Hepatocyte (in vitro differentiated cells): ENCODE measurements around the gene SLC26A9. TPM values are rescaled to one million over a fixed set of nuclear protein-coding genes. Genes with fewer than 3 reads are reported as not detected.

Experiments
- DNase-seq: peaks from one replicate; pipeline ENCODE4 v3.0.0-alpha.2; 2016; ENCODE audit warnings: low spot score
- H2AFZ ChIP-seq: fragments of 200-600 bp; sonication (generic); 2 replicates; pipeline ENCODE4 v1.6.0; 2016; ENCODE audit warnings: antibody characterized with exemption, mild to moderate bottlenecking
- H3K27ac ChIP-seq: fragments of 200-600 bp; sonication (generic); 2 replicates; pipeline ENCODE4 v1.5.1; 2016; ENCODE audit warnings: mild to moderate bottlenecking
- H3K27me3 ChIP-seq: fragments of 200-600 bp; sonication (generic); 2 replicates; pipeline ENCODE4 v1.6.1; 2016
- H3K36me3 ChIP-seq: fragments of 200-600 bp; sonication (generic); replicated peaks from 2 replicates; pipeline ENCODE4 v1.5.1; 2016; ENCODE audit warnings: low read depth; ENCODE audit not compliant: insufficient read depth
- H3K4me1 ChIP-seq: fragments of 200-600 bp; sonication (generic); 2 replicates; pipeline ENCODE4 v1.5.1; 2016; ENCODE audit warnings: mild to moderate bottlenecking, moderate library complexity; ENCODE audit not compliant: insufficient read depth
- H3K4me2 ChIP-seq: fragments of 200-600 bp; sonication (generic); 2 replicates; pipeline ENCODE4 v1.6.0; 2016
- H3K4me3 ChIP-seq: fragments of 200-600 bp; sonication (generic); 2 replicates; pipeline ENCODE4 v1.5.1; 2016; ENCODE audit warnings: mild to moderate bottlenecking
- H3K79me2 ChIP-seq: fragments of 200-600 bp; sonication (generic); 2 replicates; pipeline ENCODE4 v1.6.0; 2017; ENCODE audit warnings: mild to moderate bottlenecking
- H3K9me2 ChIP-seq: fragments of 200-600 bp; sonication (generic); replicated peaks from 2 replicates; pipeline ENCODE4 v1.6.0; 2017; ENCODE audit warnings: mild to moderate bottlenecking; ENCODE audit not compliant: insufficient read depth
- H3K9me3 ChIP-seq: fragments of 200-600 bp; sonication (generic); 2 replicates; pipeline ENCODE4 v1.5.1; 2016; ENCODE audit warnings: low read depth, mild to moderate bottlenecking
- H4K20me1 ChIP-seq: fragments of 200-600 bp; sonication (generic); 2 replicates; pipeline ENCODE4 v1.6.0; 2016; ENCODE audit warnings: mild to moderate bottlenecking; ENCODE audit not compliant: insufficient read depth, poor library complexity, severe bottlenecking
- EZH2 ChIP-seq: fragments of 200-600 bp; sonication (generic); IDR thresholded peaks from 2 replicates; pipeline ENCODE4 v1.6.1; 2016; ENCODE audit warnings: antibody characterized with exemption, mild to moderate bottlenecking, borderline replicate concordance
- EZH2phosphoT487 ChIP-seq: fragments of 200-600 bp; sonication (generic); IDR thresholded peaks from one replicate; pipeline ENCODE4 v1.6.1; 2018; ENCODE audit warnings: antibody characterized with exemption, mild to moderate bottlenecking, low read depth, moderate library complexity; ENCODE audit not compliant: unreplicated experiment, severe bottlenecking
- WGBS: methylation state at CpG from one replicate; pipeline ENCODE4 v1.1.6; 2016; ENCODE audit warnings: low lambda C conversion rate; ENCODE audit errors: missing lambda C conversion rate; 5-methylcytosine and 5-hydroxymethylcytosine counted together
- polyA plus RNA-seq: library from polyadenylated mRNA; unstranded; fragments of >200 nt; fragmentation: Nextera tagmentation; extraction: Ambion mirVana; gene quantifications from 2 replicates; pipeline ENCODE4 v1.2.1, GENCODE V29; 2016
- total RNA-seq: library from RNA; depleted of rRNA; stranded (reverse); fragments of >200 nt; gene quantifications from 2 replicates; pipeline ENCODE4 v1.2.3, GENCODE V29; 2014
- TF ChIP-seq, protein P1 (sequence below): fragments of 200-600 bp; sonication (generic); IDR thresholded peaks from 2 replicates; pipeline ENCODE4 v1.5.1; 2016; ENCODE audit warnings: antibody characterized with exemption, mild to moderate bottlenecking; ENCODE audit not compliant: poor library complexity

The SLC26A9 gene
- total and polyA plus RNA-seq, 2 experiments from 2014 or later, result 0.13 to 0.63 TPM

DNA sequence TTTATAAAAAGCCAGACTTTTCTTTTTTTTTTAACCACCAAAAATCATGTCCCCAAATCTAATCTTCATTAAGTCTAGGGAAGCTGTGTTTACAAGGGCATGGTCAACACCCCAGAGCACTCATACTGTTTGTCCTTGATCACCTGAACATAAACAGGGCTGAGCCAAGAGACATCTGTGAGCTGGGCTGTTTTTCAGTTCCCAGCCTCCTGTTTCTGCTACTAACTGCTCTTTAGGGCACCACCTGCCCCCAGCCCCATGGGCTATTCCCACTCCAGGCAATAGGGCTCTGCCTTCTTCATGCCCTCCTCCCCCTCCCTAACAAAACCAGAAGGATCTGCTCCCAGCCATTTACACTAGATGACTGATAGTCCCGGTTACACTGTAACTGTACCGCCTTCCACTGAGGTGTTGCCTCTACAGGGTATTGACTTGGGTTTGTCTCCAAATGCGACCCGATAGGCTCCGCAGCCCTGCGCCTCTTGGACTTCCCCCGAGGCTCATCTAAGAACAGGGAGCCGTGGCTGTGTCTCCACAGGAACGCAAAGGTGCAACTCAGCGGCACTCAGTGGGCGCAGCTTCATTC, 11.7 kb upstream of the SLC26A9 start:
- WGBS, result 66% methylated on average over 11 of the region's 11 CpGs
- Histone ChIP-seq H4K20me1 (no peaks in the 10 kb centered on the region), H3K4me2 (no peak overlapping the region), H3K9me2 (no peaks in the 10 kb centered on the region), H3K9me3 (no peaks in the 10 kb centered on the region), H3K4me1 (no peaks in the 10 kb centered on the region), H3K79me2 (no peaks in the 10 kb centered on the region), H3K27ac (no peak overlapping the region), H3K36me3 (no peaks in the 10 kb centered on the region), H3K4me3 (no peak overlapping the region), H2AFZ (no peak overlapping the region), H3K27me3 (no peaks in the 10 kb centered on the region)
- TF ChIP-seq, protein P1, sequence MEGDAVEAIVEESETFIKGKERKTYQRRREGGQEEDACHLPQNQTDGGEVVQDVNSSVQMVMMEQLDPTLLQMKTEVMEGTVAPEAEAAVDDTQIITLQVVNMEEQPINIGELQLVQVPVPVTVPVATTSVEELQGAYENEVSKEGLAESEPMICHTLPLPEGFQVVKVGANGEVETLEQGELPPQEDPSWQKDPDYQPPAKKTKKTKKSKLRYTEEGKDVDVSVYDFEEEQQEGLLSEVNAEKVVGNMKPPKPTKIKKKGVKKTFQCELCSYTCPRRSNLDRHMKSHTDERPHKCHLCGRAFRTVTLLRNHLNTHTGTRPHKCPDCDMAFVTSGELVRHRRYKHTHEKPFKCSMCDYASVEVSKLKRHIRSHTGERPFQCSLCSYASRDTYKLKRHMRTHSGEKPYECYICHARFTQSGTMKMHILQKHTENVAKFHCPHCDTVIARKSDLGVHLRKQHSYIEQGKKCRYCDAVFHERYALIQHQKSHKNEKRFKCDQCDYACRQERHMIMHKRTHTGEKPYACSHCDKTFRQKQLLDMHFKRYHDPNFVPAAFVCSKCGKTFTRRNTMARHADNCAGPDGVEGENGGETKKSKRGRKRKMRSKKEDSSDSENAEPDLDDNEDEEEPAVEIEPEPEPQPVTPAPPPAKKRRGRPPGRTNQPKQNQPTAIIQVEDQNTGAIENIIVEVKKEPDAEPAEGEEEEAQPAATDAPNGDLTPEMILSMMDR, result no peak
- TF ChIP-seq EZH2phosphoT487 (no peak), EZH2 (no peak)
- no peak for DNase-seq

DNA sequence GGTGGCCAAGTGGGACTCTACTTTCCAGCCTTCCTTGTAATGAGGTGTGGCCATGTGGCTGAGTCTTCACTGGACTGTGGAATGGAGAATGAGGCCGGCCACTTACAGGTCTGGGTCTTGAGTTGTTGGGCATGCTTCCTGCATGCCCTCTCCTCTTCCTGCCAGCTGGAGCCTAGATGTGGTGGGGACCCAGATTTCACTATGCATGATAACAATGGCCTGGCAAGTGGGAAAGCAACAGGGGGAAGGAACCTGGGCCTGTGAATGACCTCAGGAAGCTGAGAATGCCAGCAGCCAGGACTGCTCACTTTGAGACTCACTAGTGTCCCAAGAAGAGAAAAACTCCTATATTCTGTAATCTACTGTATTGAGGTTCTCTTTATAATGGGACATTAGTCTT, 8.5 kb upstream of the SLC26A9 start:
- no peaks in the 10 kb centered on the region for H4K20me1 ChIP-seq
- 95% methylated on average over 1 of the region's 1 CpG for WGBS
- H3K79me2 ChIP-seq, result no peaks in the 10 kb centered on the region
- no peaks in the 10 kb centered on the region for H3K9me3 ChIP-seq
- no peaks in the 10 kb centered on the region for H3K27me3 ChIP-seq
- TF ChIP-seq EZH2 (no peak), EZH2phosphoT487 (no peak)
- TF ChIP-seq, protein P1, result no peak
- H3K36me3 ChIP-seq, result no peaks in the 10 kb centered on the region
- no peak overlapping the region for H2AFZ ChIP-seq
- H3K4me1 ChIP-seq, result no peaks in the 10 kb centered on the region
- H3K27ac ChIP-seq, result no peak overlapping the region
- H3K9me2 ChIP-seq, result no peaks in the 10 kb centered on the region
- DNase-seq, result no peak
- no peak overlapping the region for H3K4me3 ChIP-seq
- no peak overlapping the region for H3K4me2 ChIP-seq

DNA sequence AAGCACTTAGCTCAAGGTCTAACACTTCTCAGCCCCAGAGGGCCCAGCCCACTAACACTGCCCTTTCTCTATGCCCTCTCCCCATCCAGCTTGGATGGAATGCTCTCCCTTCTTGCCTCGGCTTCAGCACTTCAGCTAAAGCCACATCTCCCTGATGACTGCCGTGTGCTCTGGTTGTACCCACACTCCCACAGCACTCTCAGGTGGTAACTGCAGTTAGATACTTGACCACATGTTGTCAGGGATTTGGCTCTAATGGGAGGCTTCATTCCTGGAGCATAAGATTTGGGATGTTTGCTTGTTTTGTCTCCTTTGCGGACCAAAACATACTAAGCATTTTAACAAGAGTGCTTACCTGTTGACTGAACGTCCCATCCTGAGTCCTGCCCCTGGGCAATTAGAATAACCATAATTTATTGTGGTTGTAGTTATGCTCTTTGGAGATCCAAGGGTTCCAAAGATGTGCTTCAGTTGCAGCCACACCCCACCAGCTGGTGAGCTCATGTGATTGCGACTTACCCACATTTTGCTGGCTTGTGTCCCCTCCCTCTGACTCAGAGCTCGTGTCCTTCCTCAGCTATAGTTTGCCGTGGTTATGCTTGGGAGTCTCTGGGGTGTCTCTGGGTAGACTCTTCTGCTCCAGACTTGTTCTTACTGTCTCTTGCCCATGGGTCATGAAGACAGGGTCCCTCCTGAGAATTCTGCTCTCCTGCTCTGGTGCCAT, 7.7 kb upstream of the SLC26A9 start:
- WGBS, result 76% methylated on average over 7 of the region's 7 CpGs

More for the DNA sequence above, 7.7 kb upstream of the SLC26A9 start:
- DNase-seq, result no peak
- Histone ChIP-seq H3K27ac (no peak overlapping the region), H3K4me3 (no peak overlapping the region), H3K9me3 (no peaks in the 10 kb centered on the region), H3K9me2 (no peaks in the 10 kb centered on the region), H4K20me1 (no peaks in the 10 kb centered on the region), H3K79me2 (no peaks in the 10 kb centered on the region), H3K4me2 (no peak overlapping the region), H3K36me3 (no peaks in the 10 kb centered on the region), H3K27me3 (peaks cover 5% of the 10 kb centered on the region), H2AFZ (no peak overlapping the region), H3K4me1 (no peaks in the 10 kb centered on the region)
- TF ChIP-seq EZH2phosphoT487 (no peak), EZH2 (no peak)
- TF ChIP-seq, protein P1, result no peak
